Dedifferentiated amniotic fluid mesenchymal stem cell (primary cell): ENCODE results near the gene ZNF865.

Experiments
- DNase-seq: peaks from one replicate; pipeline ENCODE4 v3.0.0-alpha.2; 2016; ENCODE audit errors: extremely low spot score

ZNF865 gene

DNA sequence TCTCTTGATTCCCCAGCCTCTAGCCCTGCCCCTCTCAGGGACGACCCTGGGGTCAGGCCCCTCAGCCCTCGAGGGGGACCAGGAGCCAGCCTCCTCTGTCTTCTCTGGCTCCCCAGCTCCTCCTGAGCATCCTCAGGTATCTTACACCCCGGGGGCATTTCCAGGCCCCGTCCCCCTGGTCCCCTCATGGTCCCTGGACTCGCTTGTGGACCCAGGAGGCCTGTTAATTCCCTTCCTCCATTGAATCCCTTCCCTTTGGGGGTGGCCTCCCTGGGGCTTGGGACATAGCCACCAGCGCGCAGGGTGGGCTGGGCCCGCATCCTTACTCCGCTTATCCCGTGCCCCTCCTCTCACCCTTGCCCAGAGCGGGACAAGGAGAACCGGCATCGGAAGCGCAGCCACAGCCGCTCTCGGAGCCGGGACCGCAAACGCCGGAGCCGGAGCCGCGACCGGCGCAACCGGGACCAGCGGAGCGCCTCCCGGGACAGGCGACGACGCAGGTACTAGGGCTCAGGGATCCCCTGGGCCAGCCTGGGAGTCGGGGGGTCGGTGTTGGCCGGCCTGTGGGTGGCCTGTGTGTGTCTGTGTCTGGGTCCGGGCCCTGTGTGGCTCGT, 53.5 kb downstream of the ZNF865 start:
- no peak for DNase-seq

DNA sequence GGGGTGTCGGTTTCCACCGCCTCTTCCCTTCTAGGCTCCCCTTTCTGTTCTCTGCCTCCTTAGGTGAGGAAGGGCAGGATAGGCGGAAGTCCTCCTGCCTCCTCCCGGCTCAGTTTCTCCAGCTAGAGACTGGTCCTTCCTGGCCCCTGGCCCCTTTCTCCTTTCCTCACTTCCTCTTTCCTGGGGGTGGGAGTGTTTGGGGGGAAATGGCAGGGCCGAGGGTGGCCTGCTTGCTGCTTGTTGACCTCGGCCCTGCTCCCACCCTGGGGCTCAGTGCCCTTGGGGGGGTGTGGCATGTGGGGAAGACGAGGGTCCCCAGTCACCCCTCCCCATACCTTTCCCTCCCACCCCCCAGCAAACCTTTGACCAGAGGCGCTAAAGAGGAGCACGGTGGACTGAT, 54.4 kb downstream of the ZNF865 start:
- DNase-seq = no peak

DNA sequence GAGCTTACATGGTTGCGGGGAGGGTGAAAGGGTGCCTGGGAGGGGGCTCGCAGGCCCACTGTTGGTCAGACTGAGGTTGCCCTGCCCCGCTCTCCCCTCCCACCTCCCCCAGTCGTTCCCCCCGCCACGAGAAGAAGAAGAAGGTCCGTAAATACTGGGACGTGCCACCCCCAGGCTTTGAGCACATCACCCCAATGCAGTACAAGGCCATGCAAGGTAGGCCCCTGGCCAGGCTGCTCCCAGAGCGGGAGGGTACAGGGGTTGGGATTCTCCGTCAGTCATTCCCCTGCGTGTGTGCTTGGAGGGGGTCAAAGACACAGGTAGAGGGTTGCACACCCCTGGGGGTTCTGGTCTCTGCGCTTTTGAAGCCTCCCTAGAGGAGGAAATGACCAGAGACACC, 55.0 kb downstream of the ZNF865 start:
- no peak for DNase-seq

DNA sequence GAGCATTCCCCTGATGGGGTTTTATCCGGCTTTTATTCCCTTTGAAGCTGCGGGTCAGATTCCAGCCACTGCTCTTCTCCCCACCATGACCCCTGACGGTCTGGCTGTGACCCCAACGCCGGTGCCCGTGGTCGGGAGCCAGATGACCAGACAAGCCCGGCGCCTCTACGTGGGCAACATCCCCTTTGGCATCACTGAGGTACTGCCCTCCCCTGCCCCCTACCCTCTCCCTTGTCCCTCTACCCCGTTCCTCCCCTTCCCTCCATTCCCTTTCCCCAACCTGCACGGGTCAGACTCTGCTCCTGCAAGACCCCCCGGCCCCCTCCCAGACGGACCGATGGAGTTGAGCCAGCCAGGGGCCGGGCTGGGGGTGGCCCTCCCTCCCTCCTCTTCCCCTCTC, 55.5 kb downstream of the ZNF865 start:
- no peak for DNase-seq

DNA sequence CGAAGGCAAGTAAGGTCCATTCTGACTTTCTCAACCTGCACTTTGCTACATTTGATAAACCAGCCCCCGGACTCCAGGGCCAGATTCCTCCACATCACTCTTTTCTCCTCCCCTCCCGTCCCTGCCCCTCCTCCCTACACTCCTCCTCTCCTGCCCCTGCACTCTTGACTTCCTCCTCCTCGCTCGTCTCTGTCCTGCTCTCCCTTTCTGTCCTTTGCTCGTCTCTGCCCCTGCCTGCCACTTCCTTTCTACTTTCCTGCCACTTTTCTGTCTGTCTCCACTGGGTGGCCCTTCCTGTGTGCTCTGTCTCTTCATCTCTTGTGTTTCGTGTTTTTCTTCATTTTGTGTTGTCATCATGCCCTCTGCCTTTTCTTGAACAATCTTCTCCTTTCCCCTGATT, 56.4 kb downstream of the ZNF865 start:
- DNase-seq = no peak

DNA sequence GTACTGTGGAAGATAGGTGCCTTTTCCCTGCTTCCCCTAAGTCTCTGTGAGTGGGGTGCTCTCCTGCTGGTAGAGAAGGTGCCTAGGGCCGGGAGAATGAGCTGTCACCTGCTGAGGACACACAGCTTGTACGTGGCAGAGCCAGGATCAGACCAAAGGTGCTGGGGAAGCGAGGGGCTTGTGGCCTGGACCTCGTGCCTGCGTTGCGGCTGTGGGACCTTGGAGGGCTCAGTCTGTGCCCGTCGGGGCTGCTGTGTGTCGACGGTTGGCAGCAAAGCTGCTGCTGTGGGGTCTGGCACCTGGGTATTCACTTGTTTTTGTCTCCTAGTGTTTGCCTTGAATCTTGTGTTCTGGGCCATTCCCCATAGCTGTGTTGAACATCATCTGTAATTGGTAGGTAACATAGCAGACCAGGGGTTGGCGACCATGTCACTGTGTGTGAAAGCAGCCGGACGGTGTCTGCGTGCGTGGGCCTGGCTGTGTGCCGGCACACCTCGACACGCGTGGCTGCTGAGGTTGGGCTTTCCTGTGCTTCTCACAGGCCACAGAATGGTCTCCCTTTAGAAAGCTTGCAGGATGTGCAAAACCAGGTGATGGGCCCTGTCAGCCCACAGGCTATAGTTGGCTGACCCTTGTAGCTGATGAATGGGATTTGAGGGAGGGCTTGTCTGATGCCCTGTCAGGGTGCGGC, 58.5 kb downstream of the ZNF865 start:
- DNase-seq = no peak

DNA sequence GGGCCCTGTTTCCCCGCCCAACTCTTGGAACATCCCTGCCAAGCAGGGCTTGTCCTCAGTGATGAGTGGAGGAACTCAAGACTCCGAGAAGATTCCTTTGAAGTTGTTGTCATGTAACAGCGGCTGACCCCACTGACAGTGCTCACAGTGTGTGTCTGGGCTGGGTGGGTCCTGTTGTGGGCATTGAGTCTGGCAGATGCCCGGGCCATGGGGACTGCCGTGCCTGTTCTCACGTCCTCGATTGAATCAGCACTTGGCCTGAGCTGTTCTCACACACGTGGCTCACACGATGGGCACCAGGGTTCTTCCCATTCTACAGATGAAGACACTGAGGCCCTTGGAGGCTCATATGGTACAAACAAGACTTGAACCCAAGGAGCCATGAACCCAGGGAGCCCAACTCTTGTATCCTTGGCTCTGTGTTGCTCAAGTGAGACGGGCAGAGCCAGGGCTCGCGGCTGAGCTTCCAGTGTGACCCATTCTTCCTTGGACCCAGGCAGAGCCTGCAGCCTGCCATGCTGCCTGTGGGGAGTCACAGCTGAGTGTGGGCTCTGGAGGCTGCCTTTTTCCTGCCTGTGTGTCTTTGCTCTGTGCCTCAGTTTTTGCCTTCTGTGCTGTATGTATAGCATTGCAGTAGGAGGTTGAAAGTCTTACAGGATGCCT, 61.0 kb downstream of the ZNF865 start:
- no peak for DNase-seq
